ENCODE data around the gene WDR91. TPM values are rescaled to one million over a fixed set of nuclear protein-coding genes. Genes with fewer than 3 reads are reported as not detected.

WDR91 gene
- total and polyA plus RNA-seq, 4 donors: 11.3 to 47.8 (median 21.5) TPM

DNA sequence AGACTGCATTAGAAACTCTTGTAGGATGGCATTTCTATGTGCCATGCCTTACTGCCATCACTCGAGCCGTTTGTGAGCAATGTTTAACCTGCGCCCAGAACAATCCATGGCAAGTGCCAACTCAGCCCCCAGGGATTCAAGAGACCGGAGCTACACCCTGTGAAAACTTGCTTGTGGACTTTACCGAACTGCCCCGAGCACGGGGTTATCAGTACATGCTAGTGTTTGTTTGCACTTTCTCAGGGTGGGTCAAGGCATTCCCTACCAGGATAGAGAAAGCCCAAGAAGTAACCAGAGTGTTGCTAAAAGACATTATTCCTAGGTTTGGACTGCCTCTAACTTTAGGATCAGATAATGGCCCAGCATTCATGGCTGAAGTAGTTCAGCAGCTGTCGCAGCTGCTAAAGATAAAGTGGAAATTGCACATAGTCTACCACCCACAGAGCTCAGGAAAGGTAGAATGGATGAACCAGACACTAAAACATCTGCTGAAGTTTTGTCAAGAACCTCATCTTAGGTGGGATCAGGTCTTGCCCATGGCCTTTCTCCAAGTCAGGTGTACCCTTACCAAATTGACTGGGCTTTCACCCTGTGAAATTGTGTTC lies 31.9 kb downstream of the WDR91 start:
- WGBS, 2 donors: 73 to 88% methylated on average over 8 of the region's 8 CpGs
- Histone ChIP-seq H3K4me1 (ENCODE audit: control insufficient read depth in 5 of 5, insufficient read depth in 5 of 5, low read length in 5 of 5) (no peaks in the 10 kb centered on the region), H3K4me3 (no peak overlapping the region), H3K27me3 (ENCODE audit: control insufficient read depth in 3 of 3, insufficient read depth in 3 of 3, low read length in 2 of 3) (no peaks in the 10 kb centered on the region), H3K9ac (ENCODE audit: insufficient read depth in 1 of 2, low read length in 2 of 2) (no peak overlapping the region), H3K9me3 (ENCODE audit: control insufficient read depth in 4 of 4, insufficient read depth in 3 of 4, low read length in 3 of 4) (peaks cover 6 to 19% (median 13%) of the 10 kb centered on the region in 4 donors), H3K27ac (ENCODE audit: low read depth in 1 of 2, low read length in 1 of 2) (no peak overlapping the region), H3K36me3 (ENCODE audit: control insufficient read depth in 4 of 4, insufficient read depth in 4 of 4, low read length in 4 of 4) (peaks cover 17 to 35% (median 24%) of the 10 kb centered on the region in 4 donors)
- DNase-seq: no peak
- TF ChIP-seq, protein P1, sequence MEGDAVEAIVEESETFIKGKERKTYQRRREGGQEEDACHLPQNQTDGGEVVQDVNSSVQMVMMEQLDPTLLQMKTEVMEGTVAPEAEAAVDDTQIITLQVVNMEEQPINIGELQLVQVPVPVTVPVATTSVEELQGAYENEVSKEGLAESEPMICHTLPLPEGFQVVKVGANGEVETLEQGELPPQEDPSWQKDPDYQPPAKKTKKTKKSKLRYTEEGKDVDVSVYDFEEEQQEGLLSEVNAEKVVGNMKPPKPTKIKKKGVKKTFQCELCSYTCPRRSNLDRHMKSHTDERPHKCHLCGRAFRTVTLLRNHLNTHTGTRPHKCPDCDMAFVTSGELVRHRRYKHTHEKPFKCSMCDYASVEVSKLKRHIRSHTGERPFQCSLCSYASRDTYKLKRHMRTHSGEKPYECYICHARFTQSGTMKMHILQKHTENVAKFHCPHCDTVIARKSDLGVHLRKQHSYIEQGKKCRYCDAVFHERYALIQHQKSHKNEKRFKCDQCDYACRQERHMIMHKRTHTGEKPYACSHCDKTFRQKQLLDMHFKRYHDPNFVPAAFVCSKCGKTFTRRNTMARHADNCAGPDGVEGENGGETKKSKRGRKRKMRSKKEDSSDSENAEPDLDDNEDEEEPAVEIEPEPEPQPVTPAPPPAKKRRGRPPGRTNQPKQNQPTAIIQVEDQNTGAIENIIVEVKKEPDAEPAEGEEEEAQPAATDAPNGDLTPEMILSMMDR (IDR thresholded peaks at IDR 0.05; ENCODE audit: control extremely low read depth, extremely low read depth): no peak
- ATAC-seq (ENCODE audit: insufficient read depth, low FRiP score): no peak

DNA sequence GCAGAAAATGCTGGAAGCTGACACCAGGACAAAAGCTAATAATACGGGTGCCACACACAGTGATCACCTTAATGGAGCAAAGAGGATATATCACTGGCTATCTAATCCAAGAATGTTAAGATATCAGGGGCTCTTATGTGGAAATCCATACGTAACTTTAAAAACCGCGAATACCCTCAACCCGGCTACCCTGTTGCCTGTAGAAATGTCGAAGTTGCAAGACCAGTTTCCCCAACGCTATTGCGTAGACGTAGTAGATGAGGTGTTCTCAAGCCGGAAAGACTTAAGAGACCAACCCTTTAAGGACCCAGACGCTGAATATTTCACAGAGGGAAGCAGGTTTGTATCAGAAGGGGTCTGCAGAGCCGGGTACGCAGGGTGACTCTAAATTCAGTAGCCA lies 33.0 kb downstream of the WDR91 start:
- 72 to 86% methylated on average over 13 of the region's 13 CpGs for WGBS, 2 donors

DNA sequence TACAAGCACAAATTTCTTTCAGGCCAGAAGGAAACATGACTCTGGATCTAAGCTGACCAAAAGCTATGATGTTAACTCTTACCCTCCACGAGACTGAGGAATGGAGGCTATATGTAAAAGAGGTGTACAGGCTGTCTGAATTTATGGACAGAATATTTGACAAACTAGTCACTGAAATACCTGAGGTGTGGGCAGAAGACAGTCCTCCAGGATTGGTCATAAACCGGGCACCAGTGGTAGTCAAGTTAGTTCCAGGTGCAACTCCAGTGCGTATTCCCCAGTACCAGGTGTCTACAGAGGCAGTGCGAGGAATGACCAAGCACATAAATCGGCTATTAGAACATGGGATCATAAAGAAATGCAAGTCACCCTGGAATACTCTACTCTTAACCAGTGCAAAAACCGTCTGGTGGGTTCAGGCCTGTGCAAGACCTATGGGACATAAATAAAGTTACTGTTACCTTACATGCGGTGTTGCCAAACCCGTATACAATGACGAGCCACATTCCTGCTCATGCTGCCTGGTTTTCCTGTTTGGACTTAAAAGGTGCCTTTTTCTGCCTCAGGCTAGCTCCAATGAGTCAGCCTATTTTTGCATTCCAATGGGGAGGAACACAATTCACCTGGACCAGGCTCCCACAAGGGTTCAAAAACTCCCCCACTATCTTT lies 34.2 kb downstream of the WDR91 start:
- H3K27me3 ChIP-seq (ENCODE audit: control insufficient read depth in 3 of 3, insufficient read depth in 3 of 3, low read length in 2 of 3): no peaks in the 10 kb centered on the region
- no peak overlapping the region for H3K9ac ChIP-seq (ENCODE audit: insufficient read depth in 1 of 2, low read length in 2 of 2)
- peaks cover 7 to 19% (median 13%) of the 10 kb centered on the region in 4 donors for H3K36me3 ChIP-seq (ENCODE audit: control insufficient read depth in 4 of 4, insufficient read depth in 4 of 4, low read length in 4 of 4)
- no peak overlapping the region for H3K27ac ChIP-seq (ENCODE audit: low read depth in 1 of 2, low read length in 1 of 2)
- TF ChIP-seq, protein P1 (IDR thresholded peaks at IDR 0.05; ENCODE audit: control extremely low read depth, extremely low read depth): no peak
- 95 to 96% methylated on average over 9 of the region's 9 CpGs for WGBS, 2 donors
- peaks cover 6 to 16% (median 10%) of the 10 kb centered on the region in 4 donors for H3K9me3 ChIP-seq (ENCODE audit: control insufficient read depth in 4 of 4, insufficient read depth in 3 of 4, low read length in 3 of 4)
- ATAC-seq (ENCODE audit: insufficient read depth, low FRiP score) (no peak), DNase-seq (no peak)
- no peak overlapping the region for H3K4me3 ChIP-seq
- H3K4me1 ChIP-seq (ENCODE audit: control insufficient read depth in 5 of 5, insufficient read depth in 5 of 5, low read length in 5 of 5): no peaks in the 10 kb centered on the region

More for the DNA sequence above, 33.0 kb downstream of the WDR91 start:
- Histone ChIP-seq H3K4me3 (no peak overlapping the region), H3K4me1 (ENCODE audit: control insufficient read depth in 5 of 5, insufficient read depth in 5 of 5, low read length in 5 of 5) (no peaks in the 10 kb centered on the region), H3K9me3 (ENCODE audit: control insufficient read depth in 4 of 4, insufficient read depth in 3 of 4, low read length in 3 of 4) (peaks cover 6 to 19% (median 12%) of the 10 kb centered on the region in 4 donors), H3K27me3 (ENCODE audit: control insufficient read depth in 3 of 3, insufficient read depth in 3 of 3, low read length in 2 of 3) (no peaks in the 10 kb centered on the region), H3K36me3 (ENCODE audit: control insufficient read depth in 4 of 4, insufficient read depth in 4 of 4, low read length in 4 of 4) (peaks cover 8 to 24% (median 18%) of the 10 kb centered on the region in 4 donors), H3K27ac (ENCODE audit: low read depth in 1 of 2, low read length in 1 of 2) (peak overlapping the region in 1 of 2 donors; percentile 56), H3K9ac (ENCODE audit: insufficient read depth in 1 of 2, low read length in 2 of 2) (no peak overlapping the region)
- ATAC-seq (ENCODE audit: insufficient read depth, low FRiP score): no peak
- TF ChIP-seq, protein P1 (IDR thresholded peaks at IDR 0.05; ENCODE audit: control extremely low read depth, extremely low read depth): no peak
- DNase-seq: peak; percentile 46 to 73 (median 52)

All from lung (tissue), 12 donors.